NCI-H226 (cell line): ENCODE results near the gene APOBEC3G.

Experiments
- DNase-seq: peaks from one replicate; pipeline ENCODE4 v3.0.0-alpha.2; 2015

The APOBEC3G gene

DNA sequence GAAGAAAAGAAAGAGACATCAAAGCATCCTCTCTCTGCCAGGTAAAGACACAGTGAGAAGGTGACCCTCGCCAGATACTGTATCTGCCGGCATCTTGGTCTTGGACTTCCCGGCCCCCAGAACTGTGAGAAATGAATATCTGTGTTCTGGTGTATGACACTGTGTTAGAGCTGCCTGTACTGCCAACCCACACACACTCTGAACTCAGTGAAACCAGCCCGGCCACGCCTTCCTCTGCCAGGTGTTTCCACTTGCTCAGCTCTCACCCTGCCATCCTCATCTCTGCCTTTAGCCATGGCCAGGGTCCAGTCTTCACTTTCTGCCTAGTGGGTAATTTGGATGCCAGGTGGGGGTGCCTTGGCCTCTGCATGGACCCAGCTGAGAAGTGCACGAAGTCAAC lies 51.4 kb downstream of the APOBEC3G start:
- DNase-seq: no peak

DNA sequence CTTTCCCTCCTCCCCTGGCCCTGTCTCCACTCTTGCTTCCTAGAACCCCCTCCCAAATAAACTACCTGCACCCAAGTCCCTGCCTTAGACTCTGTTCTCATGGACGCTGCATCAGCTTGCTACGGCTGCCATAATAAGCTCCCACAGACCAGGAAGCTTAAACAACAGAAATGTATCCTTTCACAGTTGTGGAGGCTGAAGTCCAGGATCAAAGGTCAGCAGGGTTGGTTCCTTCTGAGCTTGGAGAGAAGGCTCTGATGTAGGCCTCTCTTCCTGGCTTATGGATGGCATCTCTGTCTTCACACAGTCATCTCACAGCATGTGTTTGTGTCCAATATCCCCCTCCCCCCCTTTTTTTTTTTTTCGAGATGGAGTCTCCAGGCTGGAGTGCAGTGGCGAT lies 52.0 kb downstream of the APOBEC3G start:
- DNase-seq: no peak

GRCh38 chr22:39129746-39130145 lies 52.7 kb downstream of the APOBEC3G start:
- DNase-seq: no peak

DNA sequence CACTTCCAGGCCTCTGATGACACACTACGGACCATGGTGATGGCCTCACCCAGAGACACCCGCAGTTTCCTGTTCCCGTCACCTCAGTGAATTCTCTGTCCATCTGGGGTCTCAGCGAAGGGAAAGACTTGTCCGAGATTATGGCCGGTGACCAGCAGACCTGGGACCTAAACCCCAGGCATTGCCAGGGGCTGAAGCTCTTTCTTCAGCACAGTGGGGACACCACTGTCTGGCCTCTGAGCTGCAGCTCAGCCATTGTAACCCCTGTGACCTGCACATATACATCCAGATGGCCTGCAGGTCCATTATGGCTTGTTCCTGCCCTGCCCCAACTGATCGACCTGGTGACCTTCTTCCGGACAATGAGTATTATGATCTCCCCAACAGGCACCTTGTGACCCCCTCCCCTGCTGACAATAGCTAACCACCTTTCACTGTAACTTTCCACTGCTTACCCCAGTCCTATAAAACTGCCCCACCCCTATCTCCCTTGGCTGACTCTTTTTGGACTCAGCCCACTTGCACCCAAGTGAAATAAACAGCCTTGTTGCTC lies 53.2 kb downstream of the APOBEC3G start:
- DNase-seq: no peak

GRCh38 chr22:39130892-39131855 lies 54.1 kb downstream of the APOBEC3G start:
- DNase-seq: no peak

DNA sequence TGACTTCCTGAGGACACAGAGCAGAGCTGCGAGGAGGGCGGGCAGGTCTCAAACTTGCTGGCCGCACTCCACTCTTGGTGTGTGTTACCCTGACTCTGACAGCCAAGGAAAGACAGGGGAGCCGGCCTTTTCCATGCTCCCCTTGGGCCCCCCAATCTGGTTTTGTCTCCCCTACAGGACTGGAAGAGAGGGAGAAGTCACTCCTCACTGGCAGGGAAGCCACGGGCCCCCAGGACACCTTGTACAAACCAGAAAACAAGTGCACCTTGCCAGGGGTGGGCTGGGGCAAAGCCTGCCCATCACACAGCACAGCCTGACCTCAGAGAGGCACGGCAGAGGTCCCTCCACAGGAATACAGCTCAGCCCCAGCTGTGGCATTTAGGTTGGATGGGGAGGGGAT lies 55.2 kb downstream of the APOBEC3G start:
- DNase-seq: no peak

- no peak for DNase-seq
Measured at GRCh38 chr22:39132871-39133524, 55.9 kb downstream of the APOBEC3G start.

DNA sequence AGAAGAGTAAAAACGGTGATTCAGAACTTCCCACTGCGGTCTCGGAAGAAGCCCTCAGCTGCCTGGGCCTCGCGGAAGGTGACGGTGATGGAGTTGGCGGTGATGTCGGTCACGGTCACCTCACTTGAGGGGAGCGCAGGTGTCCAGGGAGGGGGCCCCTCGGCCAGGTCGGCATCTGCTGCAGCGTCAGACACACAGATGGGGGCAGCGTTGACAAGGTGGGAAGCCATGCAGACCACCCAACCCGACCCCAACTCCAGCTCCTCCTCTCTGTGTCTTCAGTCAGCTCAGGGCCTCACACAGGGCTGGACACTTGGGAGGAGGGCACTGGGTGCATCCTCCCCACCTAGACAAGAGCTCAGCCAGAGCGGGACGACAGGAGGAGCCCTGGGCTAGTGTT lies 56.8 kb downstream of the APOBEC3G start:
- DNase-seq: no peak

DNA sequence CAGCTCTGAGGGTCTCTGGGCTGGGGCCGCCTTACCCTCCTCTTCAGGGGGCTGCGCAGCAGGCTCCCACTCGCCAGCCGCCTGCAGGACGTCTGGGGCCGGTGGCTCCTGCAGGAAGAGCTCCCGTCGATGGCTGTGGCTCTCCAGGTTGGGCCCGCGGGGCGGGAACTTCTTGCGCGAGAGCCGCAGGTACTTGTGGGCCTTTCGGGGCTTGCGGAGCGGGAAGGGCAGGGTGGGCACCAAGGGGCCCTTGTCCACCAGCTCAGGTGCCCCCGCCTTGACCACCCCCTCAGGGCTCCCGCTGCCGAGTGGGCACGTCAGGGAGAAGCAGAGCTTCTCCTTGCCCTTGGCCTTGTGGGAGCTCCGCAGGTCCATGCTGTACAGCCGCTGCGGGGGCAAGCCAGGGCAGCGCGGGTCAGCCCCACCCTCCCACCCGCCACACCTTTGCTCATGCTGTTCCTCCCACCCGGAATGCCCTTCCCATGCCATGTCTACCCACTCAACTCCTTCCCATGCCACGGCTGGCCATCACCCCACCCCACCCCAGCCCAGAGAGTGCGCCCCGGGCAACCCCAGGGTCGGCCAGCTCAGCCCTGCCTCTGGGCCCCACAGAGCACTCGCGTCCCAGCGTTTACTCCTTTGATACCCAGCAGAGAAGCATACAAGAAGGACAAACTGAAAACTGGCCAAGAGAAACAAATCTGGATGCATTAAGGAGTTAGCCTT lies 57.5 kb downstream of the APOBEC3G start:
- DNase-seq: no peak

GRCh38 chr22:39135092-39135896 lies 58.2 kb downstream of the APOBEC3G start:
- no peak for DNase-seq

GRCh38 chr22:39136317-39136716 lies 59.2 kb downstream of the APOBEC3G start:
- DNase-seq: no peak
